D341Med (cell line): ENCODE results near the gene SLC5A3.
A peak's percentile ranks its signal among the peaks of the same experiment; 100 is the strongest.

Source experiments
- DNase-seq: peaks from one replicate; pipeline ENCODE4 v3.0.0; 2012; ENCODE audit warnings: low spot score

SLC5A3 gene

GRCh38 chr21:34073032-34073748, at the start of gene SLC5A3, which contains the start of gene MRPS6:
Gene SLC5A3 (plus strand): TSS chr21:34073578. CDS start chr21:34095199, 21,621 bp downstream.
Gene MRPS6 (plus strand): TSS chr21:34073578. CDS start chr21:34073701, 123 bp downstream.
- DNase-seq, result peak; percentile 98

GRCh38 chr21:34023691-34024373, 49.5 kb upstream of the SLC5A3 start:
- DNase-seq, result no peak

GRCh38 chr21:34024374-34024693, 49.0 kb upstream of the SLC5A3 start:
- DNase-seq, result no peak

- DNase-seq, result no peak
Measured at GRCh38 chr21:34027721-34028461, 45.5 kb upstream of the SLC5A3 start.

- peak; percentile 43 for DNase-seq
Measured at GRCh38 chr21:34029743-34030528, 43.4 kb upstream of the SLC5A3 start.

GRCh38 chr21:34031835-34032370, 41.5 kb upstream of the SLC5A3 start:
- DNase-seq, result no peak

GRCh38 chr21:34034369-34035014, 38.9 kb upstream of the SLC5A3 start:
- DNase-seq, result no peak

GRCh38 chr21:34035619-34036354, 37.6 kb upstream of the SLC5A3 start:
- DNase-seq, result no peak

- DNase-seq, result no peak
Measured at GRCh38 chr21:34037009-34037795, 36.2 kb upstream of the SLC5A3 start.

- DNase-seq, result no peak
Measured at GRCh38 chr21:34039678-34040382, 33.5 kb upstream of the SLC5A3 start.

- DNase-seq, result no peak
Measured at GRCh38 chr21:34042735-34043134, 30.6 kb upstream of the SLC5A3 start.

GRCh38 chr21:34043333-34043732, 30.0 kb upstream of the SLC5A3 start:
- DNase-seq, result no peak

- DNase-seq, result no peak
Measured at GRCh38 chr21:34046917-34047316, 26.5 kb upstream of the SLC5A3 start.

GRCh38 chr21:34047835-34048234, 25.5 kb upstream of the SLC5A3 start:
- DNase-seq, result no peak

GRCh38 chr21:34052171-34052570, 21.2 kb upstream of the SLC5A3 start:
- no peak for DNase-seq

- DNase-seq, result no peak
Measured at GRCh38 chr21:34054259-34054658, 19.1 kb upstream of the SLC5A3 start.

GRCh38 chr21:34055615-34056014, 17.8 kb upstream of the SLC5A3 start:
- no peak for DNase-seq

- DNase-seq, result no peak
Measured at GRCh38 chr21:34061983-34062382, 11.4 kb upstream of the SLC5A3 start.

- DNase-seq, result no peak
Measured at GRCh38 chr21:34065027-34065426, 8.4 kb upstream of the SLC5A3 start.
